Activated T-cell treated with anti-CD3 and anti-CD28 coated beads, Interleukin-2, amount 50 U/mL, for 1 hour (primary cell): Measurements from ENCODE around the gene PHRF1.
"Not testable (repeated sequence)": the region's sequence is repeated elsewhere in the genome, so short reads cannot be mapped to it uniquely, and the experiment has no call there.

Source experiments
- DNase-seq: peaks from one replicate; pipeline ENCODE4 v3.0.0-alpha.2; 2020

Gene PHRF1

DNA sequence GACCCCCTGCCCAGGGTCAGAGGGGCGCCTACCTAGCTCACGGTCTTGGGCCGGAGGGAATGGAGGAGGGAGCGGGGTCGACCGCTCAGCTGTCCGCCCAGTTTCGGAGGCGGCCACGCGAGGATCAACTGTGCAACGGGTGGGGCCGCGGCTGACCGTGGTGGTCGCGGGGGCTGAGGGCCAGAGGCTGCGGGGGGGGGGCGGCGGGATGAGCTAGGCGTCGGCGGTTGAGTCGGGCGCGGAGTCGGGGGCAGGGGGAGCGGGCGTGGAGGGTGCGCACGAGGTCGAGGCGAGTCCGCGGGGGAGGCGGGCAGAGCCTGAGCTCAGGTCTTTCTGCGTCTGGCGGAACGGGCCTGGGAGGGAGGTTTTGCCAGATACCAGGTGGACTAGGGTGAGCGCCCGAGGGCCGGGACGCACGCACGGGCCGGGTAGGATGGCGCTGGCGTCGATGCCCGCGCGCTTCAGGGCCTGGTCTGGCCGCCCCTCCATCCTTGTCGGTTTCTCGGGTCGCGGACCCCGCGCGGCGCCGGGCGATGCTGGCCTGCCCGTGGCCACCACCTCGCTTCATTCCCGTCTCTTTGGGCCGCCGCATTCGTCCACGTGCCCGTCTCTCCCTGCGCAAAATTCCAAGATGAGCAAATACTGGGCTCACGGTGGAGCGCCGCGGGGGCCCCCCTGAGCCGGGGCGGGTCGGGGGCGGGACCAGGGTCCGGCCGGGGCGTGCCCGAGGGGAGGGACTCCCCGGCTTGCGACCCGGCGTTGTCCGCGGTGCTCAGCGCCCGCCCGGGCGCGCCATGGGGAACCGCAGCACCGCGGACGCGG is 60.5 kb downstream of the PHRF1 start, which contains the start of gene DRD4:
DRD4 (plus strand) TSS at position 759 of the 822 bp plus-strand sequence; CDS start at position 795, 36 bp downstream.
- no peak for DNase-seq

DNA sequence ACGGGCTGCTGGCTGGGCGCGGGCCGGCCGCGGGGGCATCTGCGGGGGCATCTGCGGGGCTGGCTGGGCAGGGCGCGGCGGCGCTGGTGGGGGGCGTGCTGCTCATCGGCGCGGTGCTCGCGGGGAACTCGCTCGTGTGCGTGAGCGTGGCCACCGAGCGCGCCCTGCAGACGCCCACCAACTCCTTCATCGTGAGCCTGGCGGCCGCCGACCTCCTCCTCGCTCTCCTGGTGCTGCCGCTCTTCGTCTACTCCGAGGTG is 61.0 kb downstream of the PHRF1 start:
- no peak for DNase-seq

DNA sequence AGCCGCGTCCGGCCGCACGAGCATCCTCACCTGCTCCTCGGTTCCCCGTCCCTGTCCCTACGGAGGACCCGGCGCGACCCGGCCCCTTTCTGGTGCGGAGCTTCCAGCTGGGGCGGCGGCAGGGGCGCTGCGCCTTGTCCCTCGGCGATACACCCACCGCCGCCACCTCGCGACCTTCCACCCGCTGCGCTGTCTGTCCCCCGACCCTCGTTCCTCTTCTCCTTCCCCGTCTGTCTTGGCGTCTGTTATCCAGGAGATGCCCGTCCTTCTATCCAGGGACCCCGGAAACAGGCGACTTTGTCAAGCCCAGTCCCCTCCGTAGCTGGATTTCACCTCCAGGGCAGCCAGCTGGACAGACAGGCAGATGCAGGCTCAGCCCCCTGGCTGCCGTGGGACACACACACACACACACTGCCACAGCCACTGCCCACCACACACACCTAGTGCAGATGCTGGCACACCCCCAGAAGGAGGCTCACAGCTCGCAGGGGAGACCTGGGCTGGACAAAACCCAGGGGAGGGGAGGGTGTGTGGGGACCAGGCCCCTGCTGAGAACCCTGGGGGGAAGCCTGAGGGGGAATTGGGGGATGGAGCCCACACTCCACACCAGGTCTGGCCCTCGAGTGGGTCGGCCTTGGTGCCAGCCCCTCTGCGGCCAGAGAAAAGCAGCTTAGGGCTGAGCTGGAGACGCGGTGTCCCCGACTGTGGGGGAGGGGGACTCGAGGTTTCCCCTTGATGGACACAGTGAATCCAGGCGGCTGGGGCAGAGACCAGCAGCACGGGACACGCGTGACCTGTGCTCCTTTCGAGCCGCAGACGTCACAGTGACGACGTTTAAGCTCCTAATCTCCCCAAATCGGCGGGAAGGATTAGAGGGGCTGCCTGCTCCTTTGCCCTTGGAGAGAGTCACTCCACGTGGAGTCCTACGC is 61.6 kb downstream of the PHRF1 start:
- DNase-seq = no peak

DNA sequence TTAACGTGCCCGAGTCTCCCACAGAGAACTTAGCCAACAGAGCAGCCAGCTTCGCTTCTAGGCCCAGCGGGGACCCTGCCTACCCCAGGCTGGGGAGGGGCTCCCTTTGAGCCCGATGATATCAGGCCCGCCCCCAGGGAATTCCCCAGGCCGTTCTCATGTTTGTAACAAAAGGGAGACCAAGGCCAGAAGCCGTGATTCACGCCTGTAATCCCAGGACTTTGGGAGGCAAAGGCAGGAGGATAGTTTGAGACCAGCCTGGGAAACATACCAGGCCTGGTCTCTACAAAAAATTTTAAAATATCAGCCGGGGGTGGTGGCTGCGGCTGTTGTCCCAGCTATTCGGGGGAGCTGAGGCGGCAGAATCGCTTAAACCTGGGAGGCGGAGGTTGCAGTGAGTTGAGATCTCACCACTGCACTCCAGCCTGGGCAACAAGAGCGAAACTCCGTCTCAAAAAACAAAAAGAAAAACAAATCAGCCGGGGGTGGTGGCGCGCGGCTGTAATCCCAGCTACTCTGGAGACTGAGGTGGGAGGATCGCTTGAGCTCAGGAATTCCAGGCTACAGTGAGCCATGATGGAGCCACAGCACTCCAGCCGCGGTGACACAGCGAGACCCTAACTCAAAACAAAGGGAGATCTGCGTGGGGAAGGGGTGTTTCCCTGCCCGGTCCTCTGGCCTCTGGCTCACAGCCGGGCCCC is 62.5 kb downstream of the PHRF1 start:
- no peak for DNase-seq

DNA sequence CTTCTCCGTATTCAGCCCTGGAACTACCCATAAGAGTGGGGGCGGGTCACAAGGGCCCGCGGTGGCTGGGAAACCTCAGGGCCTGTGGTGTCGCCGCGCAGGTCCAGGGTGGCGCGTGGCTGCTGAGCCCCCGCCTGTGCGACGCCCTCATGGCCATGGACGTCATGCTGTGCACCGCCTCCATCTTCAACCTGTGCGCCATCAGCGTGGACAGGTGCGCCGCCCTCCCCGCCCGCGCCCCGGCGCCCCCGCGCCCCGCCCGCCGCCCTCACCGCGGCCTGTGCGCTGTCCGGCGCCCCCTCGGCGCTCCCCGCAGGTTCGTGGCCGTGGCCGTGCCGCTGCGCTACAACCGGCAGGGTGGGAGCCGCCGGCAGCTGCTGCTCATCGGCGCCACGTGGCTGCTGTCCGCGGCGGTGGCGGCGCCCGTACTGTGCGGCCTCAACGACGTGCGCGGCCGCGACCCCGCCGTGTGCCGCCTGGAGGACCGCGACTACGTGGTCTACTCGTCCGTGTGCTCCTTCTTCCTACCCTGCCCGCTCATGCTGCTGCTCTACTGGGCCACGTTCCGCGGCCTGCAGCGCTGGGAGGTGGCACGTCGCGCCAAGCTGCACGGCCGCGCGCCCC is 63.2 kb downstream of the PHRF1 start:
- DNase-seq = no peak

DNA sequence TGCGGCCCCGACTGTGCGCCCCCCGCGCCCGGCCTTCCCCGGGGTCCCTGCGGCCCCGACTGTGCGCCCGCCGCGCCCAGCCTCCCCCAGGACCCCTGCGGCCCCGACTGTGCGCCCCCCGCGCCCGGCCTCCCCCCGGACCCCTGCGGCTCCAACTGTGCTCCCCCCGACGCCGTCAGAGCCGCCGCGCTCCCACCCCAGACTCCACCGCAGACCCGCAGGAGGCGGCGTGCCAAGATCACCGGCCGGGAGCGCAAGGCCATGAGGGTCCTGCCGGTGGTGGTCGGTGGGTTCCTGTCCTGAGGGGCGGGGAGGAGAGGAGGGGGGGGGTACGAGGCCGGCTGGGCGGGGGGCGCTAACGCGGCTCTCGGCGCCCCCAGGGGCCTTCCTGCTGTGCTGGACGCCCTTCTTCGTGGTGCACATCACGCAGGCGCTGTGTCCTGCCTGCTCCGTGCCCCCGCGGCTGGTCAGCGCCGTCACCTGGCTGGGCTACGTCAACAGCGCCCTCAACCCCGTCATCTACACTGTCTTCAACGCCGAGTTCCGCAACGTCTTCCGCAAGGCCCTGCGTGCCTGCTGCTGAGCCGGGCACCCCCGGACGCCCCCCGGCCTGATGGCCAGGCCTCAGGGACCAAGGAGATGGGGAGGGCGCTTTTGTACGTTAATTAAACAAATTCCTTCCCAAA is 63.9 kb downstream of the PHRF1 start:
- DNase-seq = no peak

DNA sequence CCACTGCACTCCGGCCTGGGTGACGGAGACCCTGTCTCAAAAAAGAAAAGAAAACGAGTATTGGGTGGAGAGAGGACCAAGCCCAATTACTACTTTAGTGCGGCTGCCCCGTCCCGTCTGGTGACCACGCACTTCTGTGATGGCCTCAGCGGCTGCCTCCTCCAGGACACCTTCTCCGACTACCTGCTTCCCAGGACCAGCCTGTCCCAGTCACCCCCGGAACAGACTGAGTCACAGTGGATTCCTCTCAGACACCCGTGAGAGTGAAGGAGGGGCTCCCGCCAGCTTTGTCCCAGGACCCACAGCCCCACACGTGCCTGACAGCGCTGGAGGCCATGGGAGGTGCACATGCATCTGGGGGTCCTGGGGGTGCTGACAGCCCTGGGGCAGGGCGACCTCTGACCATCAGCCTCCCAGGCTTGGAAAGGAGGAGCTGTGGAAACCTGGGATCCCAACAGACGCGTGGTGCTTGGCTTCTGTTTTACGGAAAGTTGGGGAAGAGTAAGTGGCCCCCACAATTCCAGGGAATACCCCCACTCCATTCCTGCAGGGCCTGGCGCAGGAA is 65.6 kb downstream of the PHRF1 start:
- DNase-seq = no peak

DNA sequence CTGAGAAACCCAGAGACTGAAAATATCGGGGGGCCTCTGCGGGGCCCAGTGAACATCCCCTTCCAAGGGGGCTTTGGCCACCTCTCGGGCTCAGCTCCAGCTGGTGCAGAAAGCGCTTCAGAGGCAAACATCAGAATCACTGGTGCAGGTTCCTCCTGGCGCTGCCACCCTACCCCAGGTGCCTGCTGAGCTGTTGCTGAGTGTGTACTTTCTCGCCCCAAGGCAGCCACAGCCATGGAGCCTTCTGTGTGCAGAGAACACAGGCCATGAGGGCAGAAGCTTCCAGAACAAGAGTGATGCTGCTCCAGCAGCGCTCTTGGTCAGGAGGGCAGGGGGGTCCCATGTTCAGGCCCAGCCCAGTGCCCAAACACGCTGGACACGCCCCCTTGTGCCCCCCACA is 67.1 kb downstream of the PHRF1 start:
- DNase-seq = no peak

DNA sequence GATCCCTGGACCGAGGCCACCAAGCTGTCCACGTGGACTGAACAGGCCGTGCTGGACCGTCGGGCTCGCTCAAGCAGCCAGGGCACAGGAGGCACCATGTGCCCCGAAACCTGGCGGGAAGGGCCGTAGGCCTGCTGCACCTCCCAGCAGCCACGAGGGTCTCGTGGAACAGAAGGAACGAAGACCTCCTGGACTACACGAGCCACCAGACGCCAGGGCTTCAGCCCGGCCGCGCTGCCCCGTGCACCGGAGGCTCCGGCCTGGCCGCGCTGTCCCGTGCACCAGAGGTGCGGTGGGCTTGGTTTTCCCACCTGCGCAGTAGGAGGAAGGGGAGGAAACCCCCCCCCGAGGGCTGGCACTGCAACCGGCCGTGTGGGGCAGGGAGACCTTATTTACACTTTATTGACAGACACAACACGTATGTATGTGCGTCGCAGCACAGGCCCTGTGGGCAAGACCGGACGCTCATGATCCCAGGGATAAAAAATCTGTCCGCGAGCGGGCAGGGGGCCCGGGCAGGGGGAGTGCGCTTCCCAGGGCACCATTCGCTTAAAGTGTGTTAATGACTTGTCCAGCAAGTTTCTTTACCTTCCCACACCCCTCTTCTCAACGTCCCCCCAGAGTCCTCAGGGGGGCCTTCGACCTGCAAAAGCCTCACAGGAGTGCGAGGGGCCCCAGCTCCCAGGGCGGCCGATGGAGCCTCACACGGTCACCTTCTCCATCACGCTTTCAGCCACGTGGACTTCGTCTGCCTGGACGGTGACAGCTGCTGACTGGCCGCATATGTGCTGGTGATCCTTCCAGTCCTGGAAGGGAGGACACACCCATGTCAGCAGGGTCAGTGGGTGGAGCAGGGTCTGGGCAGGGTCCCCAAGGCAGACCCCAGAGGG is 67.8 kb downstream of the PHRF1 start:
- DNase-seq = no peak

DNA sequence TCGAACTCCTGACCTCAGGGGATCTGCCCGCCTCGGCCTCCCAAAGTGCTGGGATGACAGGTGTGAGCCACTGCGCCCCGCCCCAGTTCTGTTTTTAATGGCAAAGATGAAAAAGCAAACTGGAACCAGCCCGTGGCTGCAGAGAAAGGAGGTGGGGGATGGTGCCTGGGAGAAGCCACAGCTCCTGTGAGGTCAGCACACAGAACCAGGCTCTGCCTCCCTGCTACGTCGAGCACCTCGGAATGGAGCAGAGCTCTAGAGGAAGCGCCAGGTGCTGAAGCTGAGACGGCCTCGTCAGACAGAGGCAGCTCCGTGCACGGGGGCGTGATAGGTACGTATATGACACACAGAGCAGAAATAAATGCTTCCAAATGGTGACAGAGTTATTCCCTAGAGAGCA is 69.3 kb downstream of the PHRF1 start:
- no peak for DNase-seq

DNA sequence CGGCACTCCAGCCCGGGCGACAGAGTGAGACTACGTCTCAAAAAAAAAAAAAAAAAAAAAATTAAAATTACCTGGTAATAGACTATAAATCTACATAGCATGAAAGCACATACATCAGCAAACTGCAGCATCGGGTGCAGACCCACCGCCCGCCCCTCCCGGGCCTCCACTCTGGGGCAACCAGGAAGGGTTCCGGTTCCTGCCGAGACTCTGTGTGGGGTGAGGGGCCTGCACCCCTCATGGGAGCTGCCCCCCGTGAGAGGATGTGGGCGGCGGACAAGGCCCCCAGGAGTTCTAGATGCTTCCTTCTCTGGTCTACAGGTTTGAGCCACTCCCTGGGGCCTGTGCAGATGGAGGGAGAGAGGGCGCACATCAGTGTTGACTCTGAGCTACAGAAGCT is 69.9 kb downstream of the PHRF1 start:
- no peak for DNase-seq

DNA sequence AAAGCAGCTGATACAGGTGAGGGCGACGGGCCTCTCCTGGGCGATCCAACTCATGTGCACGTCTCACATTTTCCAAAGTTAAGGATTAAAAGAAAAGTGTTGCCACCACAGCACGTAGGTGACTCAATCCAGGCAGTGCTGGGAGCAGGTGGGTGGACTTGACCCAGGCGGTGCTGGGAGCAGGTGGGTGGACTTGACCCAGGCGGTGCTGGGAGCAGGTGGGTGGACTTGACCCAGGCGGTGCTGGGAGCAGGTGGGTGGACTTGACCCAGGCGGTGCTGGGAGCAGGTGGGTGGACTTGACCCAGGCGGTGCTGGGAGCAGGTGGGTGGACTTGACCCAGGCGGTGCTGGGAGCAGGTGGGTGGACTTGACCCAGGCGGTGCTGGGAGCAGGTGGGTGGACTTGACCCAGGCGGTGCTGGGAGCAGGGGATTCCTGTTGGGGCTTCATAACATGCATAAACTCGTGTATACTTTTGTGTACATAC is 71.4 kb downstream of the PHRF1 start:
- DNase-seq = not testable (repeated sequence)

DNA sequence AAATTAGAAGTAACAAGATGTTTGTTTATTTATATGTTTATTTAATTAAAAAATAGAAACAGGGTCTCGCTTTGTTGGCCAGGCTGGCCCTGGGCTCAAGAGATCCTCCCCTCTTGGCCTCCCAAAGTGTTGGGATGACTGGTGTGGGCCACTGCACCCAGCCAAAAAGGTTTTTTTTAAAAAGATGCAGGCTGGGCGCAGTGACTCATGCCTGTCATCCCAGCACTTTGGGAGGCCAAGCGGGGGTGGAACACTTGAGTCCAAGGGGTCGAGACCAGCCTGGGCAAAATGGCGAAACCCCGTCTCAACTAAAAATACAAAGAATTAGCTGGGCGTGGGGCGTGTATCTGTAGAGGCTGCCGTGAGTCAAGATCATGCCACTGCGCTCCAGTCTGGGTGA is 74.2 kb downstream of the PHRF1 start:
- DNase-seq = no peak

DNA sequence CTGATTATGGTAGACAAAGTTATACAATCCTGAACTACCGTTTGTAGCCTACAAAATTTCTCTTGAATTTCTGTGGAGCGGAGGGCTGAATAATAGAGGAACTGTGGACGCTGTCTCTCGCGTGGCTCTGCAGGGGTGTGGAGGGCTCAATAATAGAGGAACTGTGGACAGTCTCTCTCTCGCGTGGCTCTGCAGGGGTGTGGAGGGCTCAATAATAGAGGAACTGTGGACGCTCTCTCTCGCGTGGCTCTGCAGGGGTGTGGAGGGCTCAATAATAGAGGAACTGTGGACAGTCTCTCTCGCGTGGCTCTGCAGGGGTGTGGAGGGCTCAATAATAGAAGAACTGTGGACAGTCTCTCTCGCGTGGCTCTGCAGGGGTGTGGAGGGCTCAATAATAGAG is 76.9 kb downstream of the PHRF1 start:
- DNase-seq = not testable (repeated sequence)

DNA sequence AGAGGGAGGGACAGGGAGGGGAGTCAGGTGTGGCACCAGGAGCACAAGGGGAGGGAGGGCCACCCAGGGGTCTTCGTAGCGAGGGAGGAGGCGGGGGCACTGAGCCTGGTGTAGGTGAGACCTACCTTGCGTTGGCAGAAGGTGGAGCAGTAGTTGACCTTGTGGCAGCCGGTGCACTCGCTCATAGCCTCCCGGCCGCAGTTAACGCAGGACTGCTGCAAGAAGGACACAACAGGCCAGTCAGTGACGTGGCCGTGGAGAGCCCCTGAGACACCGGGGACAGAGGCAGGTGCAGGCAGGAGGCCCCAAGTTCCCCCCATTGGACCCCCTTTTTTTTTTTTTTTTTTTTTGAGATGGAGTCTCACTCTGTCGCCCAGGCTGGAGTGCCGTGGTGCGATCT is 77.6 kb downstream of the PHRF1 start:
- DNase-seq = no peak

DNA sequence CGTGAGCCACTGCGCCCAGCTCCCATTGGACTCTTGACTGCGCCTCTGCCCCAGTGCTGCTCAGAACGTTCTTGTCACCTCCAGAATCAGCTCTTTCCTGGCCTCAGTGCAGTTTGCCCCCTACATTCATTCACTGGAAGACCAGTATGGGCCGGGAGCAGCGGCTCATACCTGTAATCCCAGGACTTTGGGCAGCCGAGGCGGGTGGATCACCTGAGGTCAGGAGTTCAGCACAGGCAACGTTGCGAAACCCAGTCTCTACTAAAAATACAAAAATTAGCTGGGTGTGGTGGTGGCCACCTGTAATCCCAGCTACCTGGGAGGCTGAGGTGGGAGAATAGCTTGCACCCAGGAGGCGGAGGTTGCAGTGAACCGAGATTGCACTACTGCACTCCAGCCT is 78.2 kb downstream of the PHRF1 start:
- DNase-seq = not testable (repeated sequence)

DNA sequence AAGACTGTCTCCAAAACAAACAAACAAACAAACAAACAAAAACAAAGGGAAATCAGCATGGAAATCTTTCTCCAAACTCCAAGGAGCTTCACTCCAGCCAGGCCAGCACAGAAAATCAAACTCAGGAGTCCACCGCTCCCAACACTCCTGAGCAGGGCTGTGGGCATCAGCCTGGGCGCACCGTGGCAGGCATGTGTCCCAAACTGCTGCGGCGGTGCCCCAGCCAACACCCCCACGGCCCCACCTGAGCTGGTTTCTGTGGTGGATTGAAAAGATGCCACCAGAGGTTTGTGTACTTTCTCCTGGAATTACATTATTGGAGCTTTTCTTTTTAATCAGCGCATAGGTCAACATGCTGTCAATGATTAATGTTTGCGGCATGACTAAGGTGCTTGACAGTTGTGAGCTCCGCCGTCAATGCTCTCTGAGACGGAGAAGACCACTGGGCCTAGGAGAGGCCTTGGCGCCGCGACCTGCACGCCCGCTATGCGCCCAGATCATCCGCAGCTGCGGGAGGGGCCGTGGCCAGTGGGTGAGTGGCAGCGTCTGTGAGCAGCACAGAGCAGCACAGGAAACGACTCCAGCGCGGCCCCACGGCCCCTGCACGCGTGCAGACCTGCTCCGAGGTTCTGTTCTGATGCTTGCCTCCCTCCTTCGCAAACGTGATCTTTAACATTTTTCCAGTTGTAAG is 78.9 kb downstream of the PHRF1 start:
- DNase-seq = no peak

DNA sequence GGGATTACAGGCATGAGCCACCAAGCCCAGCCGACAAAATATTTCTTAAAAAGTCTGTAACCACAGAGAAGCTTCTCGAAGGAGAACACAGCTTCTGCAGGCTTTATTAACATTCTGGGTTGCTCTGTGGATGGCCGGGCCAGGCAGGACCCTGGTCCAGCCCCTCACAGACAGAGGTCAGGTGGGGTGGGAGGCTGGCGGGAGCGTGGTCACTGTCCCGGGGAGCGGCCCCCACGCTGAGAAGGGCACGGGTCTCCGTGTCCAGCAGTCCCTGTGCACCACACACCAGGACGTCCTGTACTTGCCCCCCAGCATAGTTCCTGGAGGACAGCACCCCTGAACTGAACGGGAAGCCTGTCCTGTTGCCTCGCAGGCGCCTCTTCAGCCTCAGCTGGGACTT is 80.2 kb downstream of the PHRF1 start:
- no peak for DNase-seq

DNA sequence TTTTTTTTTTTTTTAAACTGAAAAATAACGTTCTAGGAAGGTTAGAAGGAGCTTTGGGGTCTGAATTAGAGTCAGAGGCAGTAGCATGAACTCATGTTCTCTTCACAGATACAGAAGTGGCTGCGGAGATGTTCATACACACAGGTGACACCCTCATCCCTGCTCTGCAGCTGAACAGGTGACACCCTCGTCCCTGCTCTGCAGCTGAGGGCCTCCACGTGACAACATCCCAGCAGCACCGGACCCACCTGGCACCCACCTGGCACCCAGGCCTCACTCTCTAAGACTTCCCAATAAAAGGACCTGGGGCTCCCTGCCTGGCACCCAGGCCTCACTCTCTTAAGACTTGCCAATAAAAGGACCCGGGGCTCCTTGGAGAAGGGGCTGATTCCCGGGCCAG is 80.6 kb downstream of the PHRF1 start:
- DNase-seq = no peak

DNA sequence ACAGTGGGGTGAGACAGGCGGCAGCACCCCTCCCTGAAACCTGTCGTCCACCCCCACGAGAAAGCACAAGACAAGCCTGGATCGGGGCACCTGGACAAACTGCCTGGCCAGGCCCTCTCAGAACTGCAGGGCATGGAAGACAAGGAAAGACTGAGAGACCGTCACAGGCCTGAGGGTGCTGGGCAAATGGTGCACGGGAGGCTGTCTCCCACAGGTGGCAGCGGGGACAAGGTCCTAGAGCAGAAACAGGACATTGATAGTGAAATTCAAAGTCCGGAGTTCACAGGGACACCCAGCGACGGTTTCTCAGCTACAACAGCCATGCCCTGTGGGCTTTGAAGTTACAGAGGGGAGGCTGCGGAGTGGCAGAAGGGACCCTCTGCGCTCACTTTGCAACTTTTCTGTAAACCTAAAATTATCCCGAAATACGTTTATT is 81.4 kb downstream of the PHRF1 start:
- no peak for DNase-seq
